NCI-H510A treated with DMSO at 0.1 percent for 48 hours (cell line): ENCODE results near the gene GPD2.

ENCODE experiments used
- DNase-seq: peaks from one replicate; lab custom pipeline; 2025; lab: John Stamatoyannopoulos, UW

Gene GPD2

GRCh38 chr2:156532989-156533388, 96.8 kb downstream of the GPD2 start:
- no peak for DNase-seq

- no peak for DNase-seq
Measured at GRCh38 chr2:156536534-156536933, 100.4 kb downstream of the GPD2 start.

GRCh38 chr2:156537141-156537540, 101.0 kb downstream of the GPD2 start:
- no peak for DNase-seq

GRCh38 chr2:156538083-156538504, 101.9 kb downstream of the GPD2 start:
- no peak for DNase-seq

GRCh38 chr2:156539086-156539860, 103.1 kb downstream of the GPD2 start:
- DNase-seq, result no peak

- no peak for DNase-seq
Measured at GRCh38 chr2:156540706-156541105, 104.5 kb downstream of the GPD2 start.

GRCh38 chr2:156541229-156541628, 105.0 kb downstream of the GPD2 start:
- no peak for DNase-seq

- no peak for DNase-seq
Measured at GRCh38 chr2:156541706-156542105, 105.5 kb downstream of the GPD2 start.

- no peak for DNase-seq
Measured at GRCh38 chr2:156548413-156548812, 112.2 kb downstream of the GPD2 start.

- DNase-seq, result no peak
Measured at GRCh38 chr2:156553714-156554442, 117.7 kb downstream of the GPD2 start.

- no peak for DNase-seq
Measured at GRCh38 chr2:156561326-156561725, 125.1 kb downstream of the GPD2 start.

- peak; percentile 9 for DNase-seq
Measured at GRCh38 chr2:156562124-156562523, 125.9 kb downstream of the GPD2 start.

GRCh38 chr2:156563994-156564753, 128.0 kb downstream of the GPD2 start:
- DNase-seq, result no peak

GRCh38 chr2:156565066-156565710, 129.0 kb downstream of the GPD2 start:
- DNase-seq, result no peak

GRCh38 chr2:156573710-156574109, 137.5 kb downstream of the GPD2 start:
- no peak for DNase-seq

- no peak for DNase-seq
Measured at GRCh38 chr2:156574112-156574511, 137.9 kb downstream of the GPD2 start.

GRCh38 chr2:156576005-156576404, 139.8 kb downstream of the GPD2 start:
- no peak for DNase-seq

GRCh38 chr2:156580501-156580900, 144.3 kb downstream of the GPD2 start:
- DNase-seq, result no peak

GRCh38 chr2:156581280-156581679, 145.1 kb downstream of the GPD2 start:
- DNase-seq, result no peak

- no peak for DNase-seq
Measured at GRCh38 chr2:156585457-156585856, 149.3 kb downstream of the GPD2 start.

- no peak for DNase-seq
Measured at GRCh38 chr2:156586621-156587020, 150.4 kb downstream of the GPD2 start.
